CD4-positive, alpha-beta T cell treated with Interleukin-4 for 1 hour (primary cell): ENCODE results near the gene KCTD14.
"Not testable (repeated sequence)": the region's sequence is repeated elsewhere in the genome, so short reads cannot be mapped to it uniquely, and the experiment has no call there.

Experiments used
- DNase-seq, 2 donors: peaks; one replicate each; pipeline ENCODE4 v3.0.0-alpha.2; 2020 to 2022

Gene KCTD14

DNA sequence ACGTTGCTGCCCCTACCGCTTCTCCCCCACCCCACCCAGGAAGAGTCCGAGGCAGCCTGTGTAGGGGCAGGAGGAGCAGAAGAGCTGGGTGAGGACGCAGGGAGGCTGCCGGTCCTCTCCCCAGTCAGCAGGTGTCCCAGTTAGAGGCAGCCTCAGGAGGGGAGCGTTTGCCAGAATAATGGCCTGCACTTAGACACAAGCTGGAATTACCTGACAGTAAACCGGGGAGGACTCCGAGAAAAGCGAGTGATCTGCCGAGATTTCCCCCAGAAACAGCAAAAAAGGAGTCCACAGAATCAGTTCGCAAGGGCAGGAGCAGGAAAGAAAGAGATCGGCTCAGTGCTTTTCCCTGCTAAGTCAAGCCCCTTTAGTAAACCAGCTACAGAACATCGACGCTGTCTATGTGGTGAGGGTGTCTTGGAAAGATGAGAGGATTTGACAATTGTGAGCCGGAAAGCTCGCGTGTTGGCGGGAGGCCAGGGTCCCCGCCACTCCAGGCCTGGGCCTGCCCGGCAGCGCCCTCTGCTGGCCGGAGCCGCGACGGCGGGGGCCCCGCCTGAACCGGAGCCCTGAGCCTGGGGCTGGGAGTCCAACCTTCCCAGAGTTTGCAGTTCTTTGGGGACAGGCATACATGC is 22.9 kb upstream of the KCTD14 start:
- DNase-seq, result peak; percentile 62 to 68

GRCh38 chr11:78044706-78045105 is 21.6 kb upstream of the KCTD14 start:
- no peak for DNase-seq

DNA sequence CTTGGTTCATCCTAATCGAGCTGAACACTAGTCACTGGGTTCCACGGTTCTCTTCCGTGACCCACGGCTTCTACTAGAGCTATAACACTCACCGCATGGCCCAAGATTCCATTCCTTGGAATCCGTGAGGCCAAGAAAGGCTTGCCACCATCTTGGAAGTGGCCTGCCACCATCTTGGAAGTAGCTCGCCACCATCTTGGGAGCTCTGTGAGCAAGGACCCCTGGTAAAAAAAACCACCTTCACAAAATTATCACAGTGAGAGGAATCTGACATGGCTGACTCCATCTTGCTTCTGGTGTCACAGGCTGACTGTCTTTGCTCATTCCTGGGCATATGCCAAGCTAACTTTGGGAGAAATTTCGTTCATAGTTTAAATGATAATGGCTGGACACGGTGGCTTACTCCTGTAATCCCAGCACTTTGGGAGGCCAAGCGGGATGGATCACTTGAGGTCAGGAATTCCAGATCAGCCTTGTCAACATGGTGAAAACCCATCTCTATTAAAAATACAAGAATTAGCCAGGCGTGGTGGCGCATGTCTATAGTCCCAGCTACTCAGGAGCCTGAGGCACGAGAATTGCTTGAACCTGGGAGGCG is 18.9 kb upstream of the KCTD14 start:
- no peak for DNase-seq

DNA sequence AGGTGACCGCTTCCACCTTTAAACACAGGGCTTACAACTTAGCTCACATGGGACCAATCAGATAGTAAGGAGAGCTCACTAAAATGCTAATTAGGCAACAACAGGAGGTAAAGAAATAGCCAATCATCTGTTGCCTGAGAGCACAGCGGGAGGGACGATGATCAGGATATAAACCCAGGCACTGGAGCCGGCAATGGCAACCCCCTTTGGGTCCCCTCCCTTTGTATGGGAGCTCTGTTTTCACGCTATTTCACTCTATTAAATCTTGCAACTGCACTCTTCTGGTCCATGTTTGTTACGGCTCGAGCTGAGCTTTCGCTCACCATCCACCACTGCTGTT is 18.3 kb upstream of the KCTD14 start:
- not testable (repeated sequence) for DNase-seq

DNA sequence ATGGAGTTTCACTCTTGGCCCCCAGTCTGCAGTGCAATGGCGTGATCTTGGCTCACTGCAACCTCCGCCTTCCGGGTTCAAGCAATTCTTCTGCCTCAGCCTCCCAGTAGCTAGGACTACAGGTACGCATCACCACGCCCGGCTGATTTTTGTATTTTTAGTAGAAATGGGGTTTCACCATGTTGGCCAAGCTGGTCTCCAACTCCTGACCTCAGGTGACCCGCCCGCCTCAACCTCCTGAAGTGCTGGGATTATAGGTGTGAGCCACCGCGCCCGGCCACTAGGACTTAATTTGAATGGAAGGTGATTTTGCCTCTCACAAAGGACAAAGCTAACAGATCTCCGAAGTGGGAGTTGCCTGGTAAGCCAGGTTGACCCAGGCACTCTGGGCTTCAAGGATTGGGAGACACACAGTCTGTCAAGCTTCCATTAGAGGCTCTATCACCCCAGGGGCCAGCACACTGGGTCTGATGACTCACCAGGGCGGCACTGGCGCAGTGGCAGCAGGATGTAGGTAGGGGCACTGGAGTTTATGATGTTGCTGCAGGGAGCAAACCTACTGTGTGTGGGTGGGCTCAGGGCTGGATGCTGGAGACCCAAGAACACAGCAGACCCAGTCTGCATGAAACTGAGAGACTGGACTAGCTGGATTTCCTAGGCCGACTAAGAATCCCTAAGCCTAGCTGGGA is 17.8 kb upstream of the KCTD14 start:
- DNase-seq, result no peak

GRCh38 chr11:78039919-78040671 is 17.0 kb upstream of the KCTD14 start:
- DNase-seq, result no peak

GRCh38 chr11:78039391-78039918 is 16.4 kb upstream of the KCTD14 start:
- DNase-seq, result no peak

DNA sequence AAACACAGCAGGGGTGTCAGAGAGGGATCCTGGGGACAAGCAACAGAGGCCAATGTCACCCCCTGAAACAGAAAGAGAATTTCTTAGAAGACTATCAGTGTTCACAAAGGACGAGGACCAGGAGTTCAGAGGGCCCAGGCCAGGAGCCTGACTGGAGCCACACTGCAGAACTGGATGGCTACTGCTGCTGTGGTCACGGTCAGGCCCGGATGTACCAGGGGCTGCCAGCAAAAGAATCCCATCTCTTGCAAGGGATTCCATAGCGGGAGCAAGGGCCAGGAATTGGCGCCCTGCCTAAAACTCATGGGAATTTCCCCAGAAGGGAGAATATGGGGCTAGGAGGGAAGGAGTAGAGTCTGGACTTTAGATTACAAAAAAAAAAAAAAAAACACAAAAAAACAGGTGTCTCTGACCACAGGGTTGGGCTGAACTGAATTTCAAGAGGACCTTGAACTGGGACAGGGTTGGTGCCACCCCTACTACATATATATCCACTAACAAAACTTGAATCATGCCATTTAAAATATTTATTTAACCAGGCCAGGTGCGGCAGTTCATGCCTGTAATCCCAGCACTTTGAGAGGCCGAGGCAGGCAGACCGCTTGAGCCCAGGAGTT is 15.7 kb upstream of the KCTD14 start:
- DNase-seq, result no peak

GRCh38 chr11:78037825-78038620 is 14.9 kb upstream of the KCTD14 start:
- no peak for DNase-seq

DNA sequence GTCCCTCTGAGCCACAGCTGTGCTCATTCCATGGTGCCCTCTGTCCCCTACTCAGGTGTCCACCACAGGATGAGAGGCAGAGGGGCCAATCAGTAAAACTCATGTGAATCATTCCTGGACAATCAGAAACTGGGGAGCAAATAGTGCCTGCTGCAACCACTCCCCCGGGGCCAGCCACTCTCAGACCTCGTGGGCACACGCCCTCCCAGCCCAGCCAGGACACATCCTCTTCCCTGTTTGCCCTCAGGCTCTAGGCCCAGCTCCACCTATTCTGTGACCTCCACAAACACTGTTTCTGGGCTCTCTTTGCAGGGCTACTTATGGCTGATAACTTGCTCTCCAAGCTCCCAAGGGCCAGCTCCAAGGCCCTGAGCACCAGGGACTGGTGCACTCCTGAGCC is 14.0 kb upstream of the KCTD14 start:
- DNase-seq, result no peak

GRCh38 chr11:78036313-78036712 is 13.2 kb upstream of the KCTD14 start:
- no peak for DNase-seq

- no peak for DNase-seq
Measured at GRCh38 chr11:78034623-78035022, 11.5 kb upstream of the KCTD14 start.

GRCh38 chr11:78033040-78033439 is 10.0 kb upstream of the KCTD14 start:
- no peak for DNase-seq

- no peak for DNase-seq
Measured at GRCh38 chr11:78032090-78032489, 9.0 kb upstream of the KCTD14 start.

- DNase-seq, result no peak
Measured at GRCh38 chr11:78031629-78032028, 8.6 kb upstream of the KCTD14 start.

DNA sequence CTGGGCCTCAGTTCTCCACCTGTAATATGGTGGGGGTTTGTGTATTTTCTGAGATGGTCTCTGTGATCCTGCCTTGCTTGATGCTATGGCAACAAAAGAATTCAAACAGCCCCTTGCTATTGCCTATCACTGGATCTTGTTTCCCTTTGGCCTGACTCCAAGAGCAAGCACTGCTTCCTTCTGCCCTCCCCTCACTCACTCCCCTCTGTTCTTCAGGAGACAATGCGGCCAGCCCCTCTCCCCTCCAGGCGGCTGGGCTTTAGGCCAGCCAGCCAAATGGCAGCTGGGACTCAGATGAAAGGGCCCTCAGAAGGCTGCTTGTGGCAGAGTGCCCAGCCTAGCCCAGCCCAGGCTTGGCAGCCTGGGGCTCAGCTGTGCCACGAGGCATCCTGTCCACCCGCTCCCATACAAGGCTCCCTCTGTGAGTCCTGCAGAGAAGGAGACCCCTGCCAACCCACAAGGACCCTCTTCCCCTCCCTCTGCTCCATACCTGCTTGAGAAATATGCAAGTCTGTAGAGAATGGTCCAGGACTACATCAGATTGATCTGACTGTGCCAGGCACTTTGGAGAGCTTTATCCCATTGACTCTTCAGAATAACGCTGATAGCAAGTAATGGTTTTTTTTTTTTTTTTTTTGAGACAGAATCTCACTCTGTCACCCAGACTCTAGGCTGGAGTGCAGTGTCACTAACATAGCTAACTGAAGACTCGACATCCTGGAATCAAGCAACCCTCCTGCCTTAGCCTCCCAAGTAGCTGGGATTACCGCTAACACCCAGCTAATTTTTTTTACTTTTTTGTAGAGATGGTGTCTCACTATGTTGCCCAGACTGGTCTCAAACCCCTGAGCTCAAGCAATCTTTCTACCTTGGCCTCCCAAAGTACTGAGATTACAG is 7.6 kb upstream of the KCTD14 start:
- no peak for DNase-seq

GRCh38 chr11:78028423-78028822 is 5.3 kb upstream of the KCTD14 start:
- not testable (repeated sequence) for DNase-seq

DNA sequence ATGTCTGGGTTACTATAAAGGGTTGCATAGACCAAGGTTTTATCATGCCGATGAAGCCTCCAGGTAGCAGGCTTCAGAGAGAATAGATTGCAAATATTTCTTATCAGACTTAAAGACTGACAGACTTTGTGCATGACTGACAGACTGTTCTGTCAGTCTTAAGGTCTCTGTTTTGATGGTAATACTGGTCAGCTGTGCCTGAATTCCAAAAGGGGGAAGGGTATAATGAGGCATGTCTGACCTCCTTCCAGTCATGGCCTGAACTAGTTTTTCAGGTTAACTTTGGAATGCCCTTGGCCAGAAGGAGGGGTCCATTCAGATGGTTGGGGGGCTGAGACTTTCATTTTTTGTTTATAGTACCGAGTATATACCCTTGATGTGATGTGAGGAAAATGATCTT is 4.7 kb upstream of the KCTD14 start:
- DNase-seq, result no peak

DNA sequence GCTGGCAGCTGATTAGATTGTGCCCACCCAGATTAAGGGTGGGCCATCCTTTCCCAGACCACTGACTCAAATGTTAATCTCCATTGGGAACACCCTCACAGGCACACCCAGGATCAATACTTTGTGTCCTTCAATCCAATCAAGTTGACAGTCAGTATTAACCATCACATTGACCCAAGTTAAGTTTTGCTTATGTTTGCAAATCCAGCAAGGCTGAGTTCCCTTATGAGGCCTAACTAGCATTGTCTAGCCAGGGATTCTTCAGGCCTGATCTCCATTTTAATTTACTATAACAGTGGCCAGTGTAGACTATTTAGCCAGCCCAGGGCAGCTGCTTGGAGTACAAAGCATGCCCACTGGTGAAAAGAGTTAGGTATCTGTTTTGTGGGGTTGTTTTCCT is 2.3 kb upstream of the KCTD14 start:
- no peak for DNase-seq

DNA sequence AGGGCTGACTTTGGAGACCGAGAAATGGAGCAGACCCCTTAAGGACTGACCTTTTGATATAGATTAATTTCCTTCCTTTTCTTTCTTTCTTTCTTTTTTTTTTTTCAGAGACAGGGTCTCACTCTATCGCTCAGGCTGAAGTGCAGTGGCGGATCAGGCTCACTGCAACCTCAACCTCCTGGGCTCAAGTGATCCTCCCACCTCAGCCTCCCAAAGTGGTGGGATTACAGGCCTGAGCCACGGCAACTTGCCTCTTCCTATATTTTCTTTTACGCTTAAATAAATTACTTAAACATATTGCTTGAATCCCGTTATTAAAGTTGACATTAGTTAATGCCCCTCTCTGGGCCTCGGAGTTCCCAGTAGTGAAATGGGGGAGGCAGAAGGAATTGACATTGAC is 350 bp upstream of the KCTD14 start:
- DNase-seq, result no peak

GRCh38 chr11:78021611-78022010 is 1.5 kb downstream of the KCTD14 start:
- DNase-seq, result no peak
